CD4-positive, alpha-beta memory T cell (primary cell): ENCODE measurements around the gene GREM2. TPM values are rescaled to one million over a fixed set of nuclear protein-coding genes. Genes with fewer than 3 reads are reported as not detected.
A peak's percentile ranks its signal among the peaks of the same experiment; 100 is the strongest.

Experiments
- CTCF ChIA-PET: fragments of 350-600 bp; sonication (Branson Sonifier 250); formaldehyde crosslinking; loops from one replicate; lab custom pipeline; 2021; ENCODE audit warnings: inconsistent platforms; ENCODE audit not compliant: partially characterized antibody; lab: Charles Lee
- POLR2A ChIA-PET: fragments of 350-600 bp; sonication (Branson Sonifier 250); formaldehyde crosslinking; loops from one replicate; lab custom pipeline; 2021; ENCODE audit not compliant: partially characterized antibody; lab: Charles Lee
- DNase-seq, 5 donors: peaks; one replicate each; pipeline versions ENCODE4 v3.0.0 to v3.0.0-alpha.2; 2020 to 2022; ENCODE audit warnings: mixed read lengths in 1 of 5
- H3K27ac ChIP-seq: one replicate; pipeline ENCODE4 v1.7.0; 2013; ENCODE audit warnings: low read depth, low read length
- H3K27me3 ChIP-seq: 2 replicates; pipeline ENCODE4 v1.7.0; 2013; ENCODE audit warnings: mild to moderate bottlenecking, low read length, moderate library complexity; ENCODE audit not compliant: insufficient read depth
- H3K36me3 ChIP-seq: 2 replicates; pipeline ENCODE4 v1.7.0; 2013; ENCODE audit warnings: mild to moderate bottlenecking, low read length, moderate library complexity; ENCODE audit not compliant: insufficient read depth
- H3K4me1 ChIP-seq: 2 replicates; pipeline ENCODE4 v1.7.0; 2013; ENCODE audit warnings: mild to moderate bottlenecking, low read length, moderate library complexity; ENCODE audit not compliant: insufficient read depth
- H3K4me3 ChIP-seq, 2 donors: one replicate each; pipeline ENCODE4 v1.7.0; 2013; ENCODE audit warnings: low read length in 2 of 2, mild to moderate bottlenecking in 1 of 2
- H3K9me3 ChIP-seq, 2 donors: one replicate each; pipeline ENCODE4 v1.7.0; 2013; ENCODE audit warnings: low read length in 2 of 2, control low read depth in 1 of 2; ENCODE audit not compliant: control insufficient read depth in 1 of 2
- H3K27ac Mint-ChIP-seq, 7 donors: one replicate each; pipeline ENCODE4 v1.8.0; 2020 to 2021; ENCODE audit warnings: mixed read lengths in 7 of 7, mild to moderate bottlenecking in 6 of 7, inconsistent platforms in 3 of 7, moderate library complexity in 3 of 7
- H3K27me3 Mint-ChIP-seq, 2 donors: one replicate each; pipeline ENCODE4 v1.8.0; 2020 to 2021; ENCODE audit warnings: mixed read lengths in 2 of 2
- H3K36me3 Mint-ChIP-seq, 2 donors: one replicate each; pipeline ENCODE4 v1.8.0; 2020 to 2021; ENCODE audit warnings: mixed read lengths in 2 of 2, inconsistent platforms in 1 of 2, mild to moderate bottlenecking in 1 of 2
- H3K4me1 Mint-ChIP-seq, 4 donors: one replicate each; pipeline ENCODE4 v1.8.0; 2020 to 2021; ENCODE audit warnings: mixed read lengths in 4 of 4, mild to moderate bottlenecking in 1 of 4
- H3K4me3 Mint-ChIP-seq, 8 donors: one replicate each; pipeline ENCODE4 v1.8.0; 2020 to 2021; ENCODE audit warnings: mixed read lengths in 8 of 8, mild to moderate bottlenecking in 7 of 8, moderate library complexity in 6 of 8, inconsistent platforms in 3 of 8
- H3K9me3 Mint-ChIP-seq, 8 donors: one replicate each; pipeline ENCODE4 v1.8.0; 2020 to 2021; ENCODE audit warnings: mixed read lengths in 8 of 8, mild to moderate bottlenecking in 5 of 8, inconsistent platforms in 3 of 8, moderate library complexity in 1 of 8
- intact Hi-C: fragments of 100-400 bp; cut with micrococcal nuclease; formaldehyde crosslinking; loops from one replicate; pipeline ENCODE4 v1.15.1; 2023
- polyA plus RNA-seq, 2 donors: library from polyadenylated mRNA; unstranded; fragments of 300-500 nt; fragmentation: Illumina TruSeq; gene quantifications; one replicate each; pipeline ENCODE4 v1.2.3, GENCODE V29; 2021
- total RNA-seq, 2 experiments: library from RNA; stranded (reverse); gene quantifications; one replicate each; pipeline ENCODE4 v1.2.3, GENCODE V29; 2021

The GREM2 gene
- total and polyA plus RNA-seq, 4 experiments from 2014 or later, result 1.6 to 2.5 (median 1.9) TPM

DNA sequence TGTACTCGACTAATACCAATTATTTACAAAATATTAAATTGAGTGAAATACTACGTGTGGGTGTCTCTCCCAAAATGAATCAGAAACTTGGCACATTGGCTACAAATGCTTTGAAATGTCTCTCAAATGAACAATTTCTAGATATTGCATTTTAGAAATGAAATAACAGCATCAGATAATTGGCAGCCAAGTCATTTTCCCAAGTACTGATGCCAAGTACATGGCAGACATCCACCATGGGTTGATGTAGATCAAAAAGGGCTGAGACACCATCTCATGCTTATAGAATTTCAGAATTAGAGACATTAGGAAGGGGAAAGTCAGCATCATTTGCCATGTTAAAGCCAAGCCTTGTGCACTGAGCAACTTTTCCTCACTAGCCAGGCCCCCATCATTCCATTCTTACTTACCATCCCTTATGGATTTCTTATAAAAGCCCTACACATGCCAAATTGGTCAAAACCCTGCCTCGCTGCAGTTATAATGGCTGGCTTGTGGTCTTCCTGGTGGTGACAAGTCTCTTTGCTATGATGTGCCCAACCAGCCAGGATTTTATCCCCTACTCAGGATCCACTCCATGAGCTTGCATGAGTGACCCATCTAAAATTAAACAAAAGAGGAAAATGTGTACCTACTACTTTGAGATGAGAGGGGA, 73.1 kb downstream of the GREM2 start:
- Histone ChIP-seq H3K4me1 (peaks cover 19% of the 10 kb centered on the region), H3K27ac (no peak overlapping the region), H3K9me3 (no peaks in the 10 kb centered on the region), H3K36me3 (no peaks in the 10 kb centered on the region), H3K27me3 (no peaks in the 10 kb centered on the region), H3K4me3 (no peak overlapping the region)
- intact Hi-C loops, result no loop called here
- H3K9me3 Mint-ChIP-seq, result peaks cover 0 to 9% (median 2%) of the 10 kb centered on the region in 8 donors
- peak overlapping the region in 2 of 8 donors; percentile 43 to 62 for H3K4me3 Mint-ChIP-seq
- CTCF ChIA-PET, result no interaction called here
- H3K36me3 Mint-ChIP-seq, result peaks cover 0 to 2% of the 10 kb centered on the region in 2 donors
- H3K27ac Mint-ChIP-seq, result no peak overlapping the region
- POLR2A ChIA-PET, result no interaction called here
- H3K27me3 Mint-ChIP-seq, result peaks cover 0 to 3% of the 10 kb centered on the region in 2 donors
- H3K4me1 Mint-ChIP-seq, result peaks cover 9 to 27% (median 15%) of the 10 kb centered on the region in 4 donors
- DNase-seq, result no peak

DNA sequence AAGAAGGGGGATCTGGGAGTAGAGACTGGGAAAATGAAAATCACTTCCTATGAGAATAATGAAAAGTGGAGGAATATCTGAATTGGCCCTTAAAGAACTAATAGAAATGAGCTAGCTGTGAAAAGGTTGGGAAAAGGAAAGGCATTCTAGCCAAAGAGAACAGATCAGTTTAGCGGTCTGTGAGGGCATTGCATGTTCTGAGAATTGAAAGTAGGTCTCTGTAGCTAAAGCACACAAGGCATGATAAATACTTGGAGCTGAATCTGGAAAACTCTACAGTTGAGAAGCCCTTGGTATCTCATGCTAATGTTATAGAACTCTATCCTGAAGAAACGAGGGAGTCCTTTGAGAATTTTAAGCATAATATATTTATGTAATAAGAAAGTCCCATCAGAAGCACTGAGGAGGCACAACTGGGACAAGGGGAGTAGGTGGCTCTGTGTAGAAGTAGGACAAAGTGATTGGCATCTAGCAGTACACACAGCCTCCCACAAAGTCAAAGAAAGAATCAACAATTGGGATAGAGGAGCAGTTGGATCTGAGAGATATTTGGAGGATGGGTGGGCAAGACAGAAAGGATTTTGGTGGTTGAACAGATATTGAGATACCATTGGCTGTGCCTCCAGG, 78.7 kb downstream of the GREM2 start:
- Histone ChIP-seq H3K36me3 (no peaks in the 10 kb centered on the region), H3K27me3 (no peaks in the 10 kb centered on the region), H3K27ac (no peak overlapping the region), H3K4me1 (no peaks in the 10 kb centered on the region), H3K4me3 (no peak overlapping the region), H3K9me3 (no peaks in the 10 kb centered on the region)
- no peak for DNase-seq
- Mint-ChIP-seq H3K9me3 (peaks cover 0 to 8% (median 4%) of the 10 kb centered on the region in 8 donors), H3K4me1 (no peaks in the 10 kb centered on the region), H3K36me3 (peaks cover 0 to 2% of the 10 kb centered on the region in 2 donors), H3K27ac (no peak overlapping the region), H3K4me3 (no peak overlapping the region), H3K27me3 (peaks cover 0 to 3% of the 10 kb centered on the region in 2 donors)
- CTCF ChIA-PET, result no interaction called here
- POLR2A ChIA-PET, result no interaction called here
- intact Hi-C loops, result no loop called here

DNA sequence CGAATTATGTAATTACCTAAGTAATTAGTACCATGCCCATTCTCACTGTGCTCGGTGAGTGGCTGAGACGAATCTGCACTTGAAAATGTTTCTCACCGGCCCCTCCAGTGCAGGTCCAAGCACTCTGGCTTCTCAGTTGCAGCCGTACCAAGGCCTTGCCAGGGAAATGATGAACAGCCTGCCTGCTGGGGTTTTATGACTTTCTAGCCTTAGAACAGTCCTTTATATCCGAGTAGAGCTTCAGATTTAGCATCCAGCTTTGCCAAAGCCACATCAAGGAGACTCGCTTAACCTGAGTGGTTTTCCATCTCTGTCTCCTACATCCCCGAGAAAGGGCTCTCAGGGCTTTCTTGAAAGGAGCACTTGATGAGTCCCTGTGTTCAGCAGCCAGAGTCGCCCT, 83.4 kb downstream of the GREM2 start:
- Mint-ChIP-seq H3K4me3 (no peak overlapping the region), H3K36me3 (no peaks in the 10 kb centered on the region), H3K27me3 (no peaks in the 10 kb centered on the region), H3K27ac (no peak overlapping the region), H3K4me1 (no peaks in the 10 kb centered on the region), H3K9me3 (peaks cover 0 to 4% (median under 1%) of the 10 kb centered on the region in 8 donors)
- no peaks in the 10 kb centered on the region for H3K9me3 ChIP-seq
- intact Hi-C loops, result no loop called here
- POLR2A ChIA-PET, result no interaction called here
- no peaks in the 10 kb centered on the region for H3K27me3 ChIP-seq
- no peak overlapping the region for H3K27ac ChIP-seq
- no peak for DNase-seq
- no peaks in the 10 kb centered on the region for H3K4me1 ChIP-seq
- H3K36me3 ChIP-seq, result no peaks in the 10 kb centered on the region
- CTCF ChIA-PET, result no interaction called here
- no peak overlapping the region for H3K4me3 ChIP-seq

DNA sequence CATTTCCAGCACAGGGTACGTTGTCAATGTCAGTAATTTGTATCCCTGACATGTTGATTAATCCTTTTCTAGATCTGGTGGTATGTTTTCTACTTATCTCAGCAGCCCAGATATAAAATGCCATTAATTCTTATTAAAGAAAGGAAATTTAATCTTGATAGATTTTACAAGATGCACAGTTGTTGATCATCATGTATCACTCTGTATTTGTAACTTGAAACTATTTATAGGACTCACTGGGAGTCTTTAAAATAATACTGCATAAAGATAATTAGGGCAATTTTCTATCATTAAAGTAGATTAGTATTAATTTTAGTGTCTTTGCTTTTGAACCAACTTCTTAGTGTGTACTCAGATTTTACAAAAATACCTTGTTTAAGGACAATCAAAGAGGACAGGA, 84.9 kb downstream of the GREM2 start:
- Mint-ChIP-seq H3K27me3 (no peaks in the 10 kb centered on the region), H3K9me3 (peaks cover 0 to 4% (median 0%) of the 10 kb centered on the region in 8 donors), H3K36me3 (no peaks in the 10 kb centered on the region), H3K4me1 (peaks cover 0 to 2% (median 0%) of the 10 kb centered on the region in 4 donors), H3K27ac (no peak overlapping the region), H3K4me3 (no peak overlapping the region)
- no peaks in the 10 kb centered on the region for H3K27me3 ChIP-seq
- no peak for DNase-seq
- POLR2A ChIA-PET, result no interaction called here
- no peak overlapping the region for H3K4me3 ChIP-seq
- intact Hi-C loops, result no loop called here
- no peak overlapping the region for H3K27ac ChIP-seq
- no peaks in the 10 kb centered on the region for H3K9me3 ChIP-seq
- CTCF ChIA-PET, result no interaction called here
- H3K4me1 ChIP-seq, result no peaks in the 10 kb centered on the region
- no peaks in the 10 kb centered on the region for H3K36me3 ChIP-seq

DNA sequence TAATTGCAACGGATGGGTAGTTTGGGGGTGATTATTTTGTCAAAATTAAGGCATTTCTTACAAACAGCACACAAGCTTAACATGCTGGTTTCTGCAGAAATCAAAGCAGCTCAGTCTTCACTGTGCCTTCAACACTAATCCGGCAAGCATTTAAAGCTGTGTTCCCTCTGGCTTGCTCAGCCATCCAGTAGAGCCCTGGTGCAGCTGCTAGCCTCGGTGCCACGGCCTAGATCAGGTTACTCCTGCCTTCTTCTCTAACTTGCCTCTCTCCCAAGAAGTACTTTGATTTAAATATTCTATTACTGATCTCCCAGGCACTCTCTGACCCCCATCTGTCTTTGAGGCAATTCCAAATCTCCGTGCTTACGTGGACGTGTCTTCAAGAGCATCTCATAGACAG, 85.6 kb downstream of the GREM2 start:
- ChIA-PET CTCF (no interaction called here), POLR2A (no interaction called here)
- DNase-seq, result no peak
- H3K27me3 ChIP-seq, result no peaks in the 10 kb centered on the region
- intact Hi-C loops, result no loop called here
- H3K36me3 ChIP-seq, result no peaks in the 10 kb centered on the region
- peaks cover 0 to 2% (median 0%) of the 10 kb centered on the region in 4 donors for H3K4me1 Mint-ChIP-seq
- no peaks in the 10 kb centered on the region for H3K36me3 Mint-ChIP-seq
- H3K4me3 ChIP-seq, result no peak overlapping the region
- no peaks in the 10 kb centered on the region for H3K27me3 Mint-ChIP-seq
- peaks cover 0 to 4% (median 0%) of the 10 kb centered on the region in 8 donors for H3K9me3 Mint-ChIP-seq
- no peaks in the 10 kb centered on the region for H3K9me3 ChIP-seq
- H3K4me3 Mint-ChIP-seq, result no peak overlapping the region
- no peaks in the 10 kb centered on the region for H3K4me1 ChIP-seq
- no peak overlapping the region for H3K27ac Mint-ChIP-seq
- H3K27ac ChIP-seq, result no peak overlapping the region

DNA sequence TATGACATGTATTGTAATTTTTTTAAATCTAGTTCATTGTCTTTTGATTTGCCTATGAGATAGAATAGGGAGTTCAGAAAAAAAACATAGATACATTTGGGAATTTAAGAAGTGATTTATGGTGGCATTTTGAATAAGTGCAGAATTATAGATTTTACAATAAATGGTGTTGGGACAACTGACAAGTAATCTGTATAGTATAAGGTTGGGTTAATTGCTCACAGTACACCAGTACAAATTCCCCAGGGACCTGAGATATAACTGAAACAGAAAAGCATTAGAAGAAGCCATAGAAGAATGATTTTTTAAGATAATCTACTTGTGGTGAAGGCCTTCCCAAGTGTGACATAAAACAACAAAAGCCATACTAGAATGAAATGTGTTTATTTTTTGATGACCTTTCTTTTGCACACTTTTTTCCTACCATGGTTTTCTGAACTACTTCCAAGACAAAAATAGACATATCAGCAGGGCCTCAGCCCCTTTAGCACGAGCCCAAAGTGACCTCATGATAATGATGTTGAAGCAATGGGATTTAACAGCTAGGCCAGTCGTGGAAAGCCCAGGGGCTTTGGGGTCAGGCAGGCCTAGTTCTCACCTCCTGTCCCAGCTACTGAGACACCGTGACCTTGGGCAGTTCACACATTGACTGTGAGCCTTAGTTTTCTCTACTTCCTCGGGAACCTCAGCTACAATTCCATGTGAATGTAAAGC, 87.4 kb downstream of the GREM2 start:
- Mint-ChIP-seq H3K27ac (no peak overlapping the region), H3K4me1 (peaks cover 0 to 2% (median 0%) of the 10 kb centered on the region in 4 donors), H3K9me3 (peaks cover 0 to 4% (median 0%) of the 10 kb centered on the region in 8 donors), H3K27me3 (no peaks in the 10 kb centered on the region), H3K36me3 (no peaks in the 10 kb centered on the region), H3K4me3 (no peak overlapping the region)
- no peaks in the 10 kb centered on the region for H3K27me3 ChIP-seq
- H3K4me1 ChIP-seq, result no peaks in the 10 kb centered on the region
- H3K9me3 ChIP-seq, result no peaks in the 10 kb centered on the region
- CTCF ChIA-PET, result no interaction called here
- no peak for DNase-seq
- no peak overlapping the region for H3K4me3 ChIP-seq
- intact Hi-C loops, result no loop called here
- no peak overlapping the region for H3K27ac ChIP-seq
- H3K36me3 ChIP-seq, result no peaks in the 10 kb centered on the region
- POLR2A ChIA-PET, result no interaction called here

DNA sequence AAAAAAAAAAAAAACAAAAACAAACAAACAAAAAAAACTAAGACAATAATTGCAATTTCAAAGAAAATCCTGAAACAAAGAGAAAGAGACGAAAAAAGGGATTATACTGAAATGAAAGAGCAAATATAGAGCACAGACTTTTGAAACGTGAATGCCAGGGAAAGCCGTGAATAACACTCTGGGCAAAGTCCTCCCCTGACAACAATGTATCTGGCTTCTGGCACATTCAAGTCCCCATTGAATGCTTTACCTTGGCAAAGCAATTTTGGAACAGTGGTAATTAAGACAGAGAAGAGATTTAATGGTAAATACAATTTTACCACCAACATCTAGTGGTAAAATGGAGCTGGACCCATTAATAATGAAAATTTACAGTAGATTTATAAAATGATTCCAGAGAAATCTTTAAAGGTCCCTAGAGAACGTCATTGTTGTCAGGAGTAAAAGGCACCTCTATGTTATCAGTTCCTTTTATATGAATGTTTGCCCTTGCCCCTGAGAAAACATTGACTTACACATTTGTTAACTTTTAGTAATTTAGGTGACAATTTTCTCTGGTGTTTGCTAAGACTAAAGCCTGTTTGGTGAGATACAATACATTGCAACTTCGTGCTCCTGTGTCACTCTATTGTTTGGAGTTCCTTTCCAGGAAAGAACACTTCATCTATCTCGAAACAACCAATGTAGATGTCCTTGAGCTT, 89.7 kb downstream of the GREM2 start:
- no peaks in the 10 kb centered on the region for H3K36me3 Mint-ChIP-seq
- Histone ChIP-seq H3K27me3 (no peaks in the 10 kb centered on the region), H3K27ac (no peak overlapping the region), H3K9me3 (no peaks in the 10 kb centered on the region), H3K4me1 (no peaks in the 10 kb centered on the region), H3K36me3 (no peaks in the 10 kb centered on the region), H3K4me3 (no peak overlapping the region)
- CTCF ChIA-PET, result no interaction called here
- H3K4me3 Mint-ChIP-seq, result no peak overlapping the region
- no peak for DNase-seq
- peaks cover 0 to 4% (median under 1%) of the 10 kb centered on the region in 8 donors for H3K9me3 Mint-ChIP-seq
- intact Hi-C loops, result no loop called here
- no peaks in the 10 kb centered on the region for H3K27me3 Mint-ChIP-seq
- H3K4me1 Mint-ChIP-seq, result peaks cover 0 to 4% (median 1%) of the 10 kb centered on the region in 4 donors
- POLR2A ChIA-PET, result no interaction called here
- H3K27ac Mint-ChIP-seq, result no peak overlapping the region
